CD14-positive monocyte (primary cell): ENCODE measurements around the gene NASP. TPM values are rescaled to one million over a fixed set of nuclear protein-coding genes. Genes with fewer than 3 reads are reported as not detected.
A peak's percentile ranks its signal among the peaks of the same experiment; 100 is the strongest.

Experiments used
- DNase-seq, 3 donors: peaks; one replicate each; pipeline ENCODE4 v3.0.0-alpha.2; 2011 to 2022
- H2AFZ ChIP-seq: 2 replicates; pipeline ENCODE4 v1.6.0; 2012; ENCODE audit warnings: mild to moderate bottlenecking, low read depth, low read length, inconsistent platforms; ENCODE audit not compliant: insufficient read depth, poor library complexity, severe bottlenecking
- H3K27ac ChIP-seq, 2 donors: 1 replicate in 1 of 2; 2 replicates in 1 of 2; pipeline ENCODE4 v1.5.1; 2012 to 2013; ENCODE audit warnings: low read length in 2 of 2, control low read depth in 1 of 2, inconsistent platforms in 1 of 2, low read depth in 1 of 2, mild to moderate bottlenecking in 1 of 2
- H3K27me3 ChIP-seq, 2 donors: one replicate each; pipeline versions ENCODE4 v1.6.0 to v1.6.1; 2011 to 2013; ENCODE audit warnings: low read length in 2 of 2; ENCODE audit not compliant: control insufficient read depth in 2 of 2, insufficient read depth in 2 of 2
- H3K36me3 ChIP-seq, 2 donors: replicated peaks in 1 of 2; 1 replicate in 1 of 2; 2 replicates in 1 of 2; pipeline versions ENCODE4 v1.5.1 to v1.6.1; 2012 to 2013; ENCODE audit warnings: low read length in 2 of 2, control low read depth in 1 of 2, inconsistent platforms in 1 of 2, mild to moderate bottlenecking in 1 of 2; ENCODE audit not compliant: insufficient read depth in 2 of 2, control insufficient read depth in 1 of 2
- H3K4me1 ChIP-seq, 2 donors: 1 replicate in 1 of 2; 2 replicates in 1 of 2; pipeline versions ENCODE4 v1.5.1 to v1.6.1; 2012 to 2013; ENCODE audit warnings: low read length in 2 of 2, control low read depth in 1 of 2, inconsistent platforms in 1 of 2, mild to moderate bottlenecking in 1 of 2, moderate library complexity in 1 of 2; ENCODE audit not compliant: insufficient read depth in 2 of 2, control insufficient read depth in 1 of 2
- H3K4me2 ChIP-seq: replicated peaks from 2 replicates; pipeline ENCODE3; 2012; ENCODE audit warnings: low read length, moderate library complexity, mild to moderate bottlenecking; ENCODE audit not compliant: poor library complexity, severe bottlenecking; ENCODE audit errors: extremely low read depth
- H3K4me3 ChIP-seq, 3 experiments: fragments of 200-600 bp in 1 of 3; sonication (generic) in 1 of 3; replicated peaks in 1 of 3; 1 replicate in 2 of 3; 2 replicates in 1 of 3; pipeline ENCODE4 v1.5.1; 2011 to 2013; ENCODE audit warnings: low read length in 3 of 3, mild to moderate bottlenecking in 3 of 3, control low read depth in 2 of 3, low read depth in 2 of 3, inconsistent platforms in 1 of 3, moderate library complexity in 1 of 3
- H3K79me2 ChIP-seq: 2 replicates; pipeline ENCODE4 v1.6.0; 2012; ENCODE audit warnings: mild to moderate bottlenecking, control low read depth, inconsistent platforms, low read length, moderate library complexity; ENCODE audit not compliant: insufficient read depth
- H3K9ac ChIP-seq: 2 replicates; pipeline ENCODE4 v1.6.0; 2017; ENCODE audit warnings: low read length, mild to moderate bottlenecking; ENCODE audit not compliant: insufficient read depth, poor library complexity, severe bottlenecking
- H3K9me3 ChIP-seq, 2 donors: replicated peaks in 1 of 2; 1 replicate in 1 of 2; 2 replicates in 1 of 2; pipeline versions ENCODE4 v1.5.1 to v1.6.1; 2012 to 2013; ENCODE audit warnings: low read length in 2 of 2, control low read depth in 1 of 2; ENCODE audit not compliant: control insufficient read depth in 1 of 2, insufficient read depth in 1 of 2
- H4K20me1 ChIP-seq: 2 replicates; pipeline ENCODE4 v1.6.0; 2012; ENCODE audit warnings: mild to moderate bottlenecking, low read length, control low read depth, moderate library complexity; ENCODE audit not compliant: insufficient read depth
- H3K27ac Mint-ChIP-seq, 7 donors: one replicate each; pipeline ENCODE4 v1.8.0; 2020; ENCODE audit warnings: mild to moderate bottlenecking in 7 of 7, mixed read lengths in 7 of 7, moderate library complexity in 6 of 7, inconsistent platforms in 2 of 7
- H3K27me3 Mint-ChIP-seq, 3 donors: one replicate each; pipeline ENCODE4 v1.8.0; 2021 to 2022; ENCODE audit warnings: low read depth in 3 of 3, mild to moderate bottlenecking in 3 of 3, mixed read lengths in 3 of 3, moderate library complexity in 3 of 3, inconsistent platforms in 1 of 3
- H3K36me3 Mint-ChIP-seq, 2 donors: one replicate each; pipeline ENCODE4 v1.8.0; 2020; ENCODE audit warnings: mixed read lengths in 2 of 2, inconsistent platforms in 1 of 2, mild to moderate bottlenecking in 1 of 2
- H3K4me1 Mint-ChIP-seq: one replicate; pipeline ENCODE4 v1.8.0; 2020; ENCODE audit warnings: mild to moderate bottlenecking, mixed read lengths
- H3K4me3 Mint-ChIP-seq, 2 donors: one replicate each; pipeline ENCODE4 v1.8.0; 2020; ENCODE audit warnings: mild to moderate bottlenecking in 2 of 2, mixed read lengths in 2 of 2, moderate library complexity in 1 of 2
- H3K9me3 Mint-ChIP-seq, 7 donors: one replicate each; pipeline ENCODE4 v1.8.0; 2020 to 2022; ENCODE audit warnings: mixed read lengths in 7 of 7, mild to moderate bottlenecking in 6 of 7, moderate library complexity in 6 of 7, inconsistent platforms in 2 of 7
- WGBS: methylation state at CpG from one replicate; pipeline ENCODE4 v1.1.5; 2013; ENCODE audit warnings: missing lambda C conversion rate; ENCODE audit not compliant: insufficient coverage; 5-methylcytosine and 5-hydroxymethylcytosine counted together
- intact Hi-C, 2 donors: fragments of 100-400 bp; cut with micrococcal nuclease; formaldehyde crosslinking; loops; one replicate each; pipeline versions ENCODE4 v1.15.0 to v1.15.1; 2023
- polyA plus RNA-seq, 3 donors: library from polyadenylated mRNA; depleted of rRNA in 1 of 3; unstranded in 2 of 3; stranded (reverse) in 1 of 3; fragments of 300-500 nt in 2 of 3; fragments of >200 nt in 1 of 3; fragmentation: Illumina TruSeq in 2 of 3; gene quantifications; 1 replicate in 2 of 3; 2 replicates in 1 of 3; pipeline ENCODE4 v1.2.3, GENCODE V29; 2012 to 2021
- TF ChIP-seq, protein P1 (sequence below): fragments of 200-600 bp; IDR thresholded peaks from one replicate; pipeline ENCODE4 v1.8.0; 2022; ENCODE audit warnings: antibody characterized with exemption, mild to moderate bottlenecking

Gene NASP
- polyA plus RNA-seq, 3 donors: 24.4 to 44.6 (median 27.5) TPM

DNA sequence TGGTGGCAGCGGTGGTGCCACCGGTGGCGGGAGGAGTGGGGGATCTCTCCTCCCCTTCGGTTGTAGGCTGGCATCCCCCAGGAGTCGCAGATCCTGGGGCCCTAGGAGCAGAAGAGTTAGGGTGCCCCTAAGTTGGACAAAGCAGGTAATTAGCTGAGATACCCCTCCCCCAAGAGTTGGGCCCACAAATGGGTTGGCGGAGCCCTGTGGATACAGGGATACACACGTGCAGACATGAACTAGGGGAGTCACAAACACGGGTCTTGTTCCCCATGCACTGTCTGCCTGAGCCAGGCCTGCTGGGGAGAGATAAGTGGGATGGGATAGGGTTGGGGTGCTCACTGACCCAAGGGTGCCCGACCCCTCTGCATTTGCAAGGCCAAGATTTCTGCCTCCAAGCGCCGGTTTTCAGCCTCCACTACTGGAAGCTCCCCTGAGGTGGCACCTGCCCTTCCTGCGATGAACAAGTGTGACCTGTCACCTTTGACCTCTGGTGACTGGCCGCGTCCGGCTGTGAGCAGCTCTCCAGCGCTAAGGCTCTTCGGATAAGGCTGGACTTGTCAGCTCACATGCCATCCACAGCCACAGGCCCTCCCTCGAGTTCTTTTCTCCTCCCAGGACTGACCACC, 38.2 kb downstream of the NASP start:
- Histone ChIP-seq H3K4me1 (peaks cover 0 to 2% of the 10 kb centered on the region in 2 donors), H3K79me2 (no peaks in the 10 kb centered on the region), H4K20me1 (peaks cover 23% of the 10 kb centered on the region), H3K4me3 (no peak overlapping the region), H2AFZ (no peak overlapping the region), H3K27me3 (no peaks in the 10 kb centered on the region), H3K9me3 (no peaks in the 10 kb centered on the region), H3K9ac (no peak overlapping the region), H3K27ac (peak overlapping the region; percentile 28 to 65), H3K4me2 (no peak overlapping the region), H3K36me3 (peaks cover 61 to 82% of the 10 kb centered on the region in 2 donors)
- H3K9me3 Mint-ChIP-seq: no peaks in the 10 kb centered on the region
- WGBS: 93% methylated on average over 12 of the region's 18 CpGs
- peaks cover 52 to 76% of the 10 kb centered on the region in 2 donors for H3K36me3 Mint-ChIP-seq
- no peak for DNase-seq
- no peak overlapping the region for H3K4me3 Mint-ChIP-seq
- peaks cover 0 to 3% (median 2%) of the 10 kb centered on the region in 3 donors for H3K27me3 Mint-ChIP-seq
- TF ChIP-seq, protein P1, sequence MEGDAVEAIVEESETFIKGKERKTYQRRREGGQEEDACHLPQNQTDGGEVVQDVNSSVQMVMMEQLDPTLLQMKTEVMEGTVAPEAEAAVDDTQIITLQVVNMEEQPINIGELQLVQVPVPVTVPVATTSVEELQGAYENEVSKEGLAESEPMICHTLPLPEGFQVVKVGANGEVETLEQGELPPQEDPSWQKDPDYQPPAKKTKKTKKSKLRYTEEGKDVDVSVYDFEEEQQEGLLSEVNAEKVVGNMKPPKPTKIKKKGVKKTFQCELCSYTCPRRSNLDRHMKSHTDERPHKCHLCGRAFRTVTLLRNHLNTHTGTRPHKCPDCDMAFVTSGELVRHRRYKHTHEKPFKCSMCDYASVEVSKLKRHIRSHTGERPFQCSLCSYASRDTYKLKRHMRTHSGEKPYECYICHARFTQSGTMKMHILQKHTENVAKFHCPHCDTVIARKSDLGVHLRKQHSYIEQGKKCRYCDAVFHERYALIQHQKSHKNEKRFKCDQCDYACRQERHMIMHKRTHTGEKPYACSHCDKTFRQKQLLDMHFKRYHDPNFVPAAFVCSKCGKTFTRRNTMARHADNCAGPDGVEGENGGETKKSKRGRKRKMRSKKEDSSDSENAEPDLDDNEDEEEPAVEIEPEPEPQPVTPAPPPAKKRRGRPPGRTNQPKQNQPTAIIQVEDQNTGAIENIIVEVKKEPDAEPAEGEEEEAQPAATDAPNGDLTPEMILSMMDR: no peak
- peaks cover 11% of the 10 kb centered on the region for H3K4me1 Mint-ChIP-seq
- intact Hi-C loops: no loop called here
- peak overlapping the region in 5 of 7 donors; percentile 50 to 78 (median 62) for H3K27ac Mint-ChIP-seq

DNA sequence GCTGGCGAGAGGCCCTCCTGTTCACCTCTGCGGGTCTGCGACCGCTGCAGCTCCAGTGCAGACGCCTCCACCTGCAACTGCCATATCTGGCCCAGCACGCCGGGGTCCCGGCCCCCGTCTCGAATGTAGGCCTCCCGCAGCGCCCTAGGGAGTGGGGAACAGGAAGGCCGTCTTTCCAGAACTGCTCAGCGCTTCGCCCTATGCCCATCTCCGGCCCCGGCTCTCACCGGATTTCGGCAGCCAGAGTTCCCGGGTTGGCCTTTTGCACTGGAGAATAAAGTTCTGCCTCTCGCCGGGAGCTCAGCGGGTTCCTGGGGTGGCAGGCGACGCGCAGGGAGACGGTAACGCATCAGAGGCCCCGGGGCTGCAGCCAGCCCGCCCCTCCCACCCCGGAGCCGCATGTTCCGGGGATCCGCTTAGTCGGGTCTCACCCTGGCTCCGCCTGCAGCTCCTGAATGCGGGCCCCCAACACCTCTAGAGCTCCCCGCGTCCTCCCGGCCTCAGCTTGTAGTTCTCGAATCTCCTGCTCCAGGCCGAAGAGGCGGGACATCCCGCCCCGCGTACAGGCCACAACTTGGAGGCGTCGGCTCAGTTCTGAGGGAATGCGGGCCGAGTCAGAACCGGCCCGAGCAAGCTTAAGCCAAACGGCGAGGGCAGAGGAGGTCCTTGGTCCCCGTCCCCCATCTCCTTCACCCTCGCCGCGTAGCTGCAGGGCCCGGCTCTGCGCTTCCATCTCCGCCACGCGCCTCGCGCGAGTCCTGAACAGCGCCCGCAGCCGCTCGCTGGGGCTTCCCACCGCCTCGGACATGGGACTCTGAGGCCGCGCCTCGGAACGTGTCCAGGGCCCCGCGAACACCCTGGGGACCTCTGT, 38.9 kb downstream of the NASP start:
- TF ChIP-seq, protein P1: no peak
- no peak overlapping the region for H3K27ac ChIP-seq
- H3K36me3 Mint-ChIP-seq: peaks cover 53 to 78% of the 10 kb centered on the region in 2 donors
- no peaks in the 10 kb centered on the region for H3K27me3 ChIP-seq
- H3K9ac ChIP-seq: no peak overlapping the region
- no peak overlapping the region for H3K4me3 ChIP-seq
- no peak overlapping the region for H3K4me2 ChIP-seq
- peaks cover 0 to 3% (median 2%) of the 10 kb centered on the region in 3 donors for H3K27me3 Mint-ChIP-seq
- H3K4me1 Mint-ChIP-seq: peaks cover 11% of the 10 kb centered on the region
- H3K9me3 ChIP-seq: no peaks in the 10 kb centered on the region
- H3K36me3 ChIP-seq: peaks cover 61 to 82% of the 10 kb centered on the region in 2 donors
- peaks cover 0 to 2% of the 10 kb centered on the region in 2 donors for H3K4me1 ChIP-seq
- H3K79me2 ChIP-seq: no peaks in the 10 kb centered on the region
- H2AFZ ChIP-seq: no peak overlapping the region
- no peaks in the 10 kb centered on the region for H3K9me3 Mint-ChIP-seq
- H3K27ac Mint-ChIP-seq: peak overlapping the region in 2 of 7 donors; percentile 3 to 62
- intact Hi-C loops: no loop called here
- 91% methylated on average over 73 of the region's 78 CpGs for WGBS
- peaks cover 23% of the 10 kb centered on the region for H4K20me1 ChIP-seq
- H3K4me3 Mint-ChIP-seq: no peak overlapping the region
- no peak for DNase-seq
